ENCODE results near the gene OR4B1.

DNA sequence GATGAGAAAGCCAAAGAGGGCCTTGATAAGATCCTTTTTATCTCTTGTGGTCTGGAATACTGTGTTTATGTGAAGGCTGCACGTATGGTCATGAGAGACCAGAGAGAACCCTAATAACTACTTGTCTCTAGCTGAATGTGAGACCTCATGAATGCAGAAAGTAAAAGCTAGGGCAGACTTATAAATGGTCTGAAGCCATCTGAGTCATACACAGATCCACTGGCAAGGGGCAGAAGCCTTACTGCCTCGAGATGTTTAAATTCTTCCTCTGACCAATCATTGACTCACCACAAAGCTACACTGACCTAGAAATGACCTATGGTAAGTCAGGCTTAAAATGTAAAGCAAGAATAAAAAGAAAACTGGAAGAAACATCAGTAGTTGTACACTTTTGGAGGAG lies 22.7 kb upstream of the OR4B1 start:
- TF ChIP-seq LEF1 (IDR thresholded peaks at IDR 0.05; ENCODE audit: borderline replicate concordance): no peak
- TF ChIP-seq ZNF384 (IDR thresholded peaks at IDR 0.05): no peak
- TF ChIP-seq SP1 (IDR thresholded peaks at IDR 0.05): no peak
- no peak for TF ChIP-seq ARNT (IDR thresholded peaks at IDR 0.05)

All from HEK293T (cell line).